ENCODE measurements around the gene NR1D2.

- TF ChIP-seq CTCF (IDR thresholded peaks at IDR 0.05; ENCODE audit: insufficient read depth, low read depth, low read length) (no peak), EZH2 (IDR thresholded peaks at IDR 0.05; ENCODE audit: insufficient read depth, low read length) (no peak)
These were observed 16.6 kb upstream of the NR1D2 start for GRCh38 chr3:23928524-23928923.
